CD14-positive monocyte (primary cell): ENCODE data around the gene ARPC4. TPM values are rescaled to one million over a fixed set of nuclear protein-coding genes. Genes with fewer than 3 reads are reported as not detected.

ENCODE experiments used
- DNase-seq, 3 donors: peaks; one replicate each; pipeline ENCODE4 v3.0.0-alpha.2; 2011 to 2022
- H2AFZ ChIP-seq: 2 replicates; pipeline ENCODE4 v1.6.0; 2012; ENCODE audit warnings: mild to moderate bottlenecking, low read depth, low read length, inconsistent platforms; ENCODE audit not compliant: insufficient read depth, poor library complexity, severe bottlenecking
- H3K27ac ChIP-seq, 2 donors: 1 replicate in 1 of 2; 2 replicates in 1 of 2; pipeline ENCODE4 v1.5.1; 2012 to 2013; ENCODE audit warnings: low read length in 2 of 2, control low read depth in 1 of 2, inconsistent platforms in 1 of 2, low read depth in 1 of 2, mild to moderate bottlenecking in 1 of 2
- H3K27me3 ChIP-seq, 2 donors: one replicate each; pipeline versions ENCODE4 v1.6.0 to v1.6.1; 2011 to 2013; ENCODE audit warnings: low read length in 2 of 2; ENCODE audit not compliant: control insufficient read depth in 2 of 2, insufficient read depth in 2 of 2
- H3K36me3 ChIP-seq, 2 donors: replicated peaks in 1 of 2; 1 replicate in 1 of 2; 2 replicates in 1 of 2; pipeline versions ENCODE4 v1.5.1 to v1.6.1; 2012 to 2013; ENCODE audit warnings: low read length in 2 of 2, control low read depth in 1 of 2, inconsistent platforms in 1 of 2, mild to moderate bottlenecking in 1 of 2; ENCODE audit not compliant: insufficient read depth in 2 of 2, control insufficient read depth in 1 of 2
- H3K4me1 ChIP-seq, 2 donors: 1 replicate in 1 of 2; 2 replicates in 1 of 2; pipeline versions ENCODE4 v1.5.1 to v1.6.1; 2012 to 2013; ENCODE audit warnings: low read length in 2 of 2, control low read depth in 1 of 2, inconsistent platforms in 1 of 2, mild to moderate bottlenecking in 1 of 2, moderate library complexity in 1 of 2; ENCODE audit not compliant: insufficient read depth in 2 of 2, control insufficient read depth in 1 of 2
- H3K4me2 ChIP-seq: replicated peaks from 2 replicates; pipeline ENCODE3; 2012; ENCODE audit warnings: low read length, moderate library complexity, mild to moderate bottlenecking; ENCODE audit not compliant: poor library complexity, severe bottlenecking; ENCODE audit errors: extremely low read depth
- H3K4me3 ChIP-seq, 3 experiments: fragments of 200-600 bp in 1 of 3; sonication (generic) in 1 of 3; replicated peaks in 1 of 3; 1 replicate in 2 of 3; 2 replicates in 1 of 3; pipeline ENCODE4 v1.5.1; 2011 to 2013; ENCODE audit warnings: low read length in 3 of 3, mild to moderate bottlenecking in 3 of 3, control low read depth in 2 of 3, low read depth in 2 of 3, inconsistent platforms in 1 of 3, moderate library complexity in 1 of 3
- H3K79me2 ChIP-seq: 2 replicates; pipeline ENCODE4 v1.6.0; 2012; ENCODE audit warnings: mild to moderate bottlenecking, control low read depth, inconsistent platforms, low read length, moderate library complexity; ENCODE audit not compliant: insufficient read depth
- H3K9ac ChIP-seq: 2 replicates; pipeline ENCODE4 v1.6.0; 2017; ENCODE audit warnings: low read length, mild to moderate bottlenecking; ENCODE audit not compliant: insufficient read depth, poor library complexity, severe bottlenecking
- H3K9me3 ChIP-seq, 2 donors: replicated peaks in 1 of 2; 1 replicate in 1 of 2; 2 replicates in 1 of 2; pipeline versions ENCODE4 v1.5.1 to v1.6.1; 2012 to 2013; ENCODE audit warnings: low read length in 2 of 2, control low read depth in 1 of 2; ENCODE audit not compliant: control insufficient read depth in 1 of 2, insufficient read depth in 1 of 2
- H4K20me1 ChIP-seq: 2 replicates; pipeline ENCODE4 v1.6.0; 2012; ENCODE audit warnings: mild to moderate bottlenecking, low read length, control low read depth, moderate library complexity; ENCODE audit not compliant: insufficient read depth
- H3K27ac Mint-ChIP-seq, 7 donors: one replicate each; pipeline ENCODE4 v1.8.0; 2020; ENCODE audit warnings: mild to moderate bottlenecking in 7 of 7, mixed read lengths in 7 of 7, moderate library complexity in 6 of 7, inconsistent platforms in 2 of 7
- H3K27me3 Mint-ChIP-seq, 3 donors: one replicate each; pipeline ENCODE4 v1.8.0; 2021 to 2022; ENCODE audit warnings: low read depth in 3 of 3, mild to moderate bottlenecking in 3 of 3, mixed read lengths in 3 of 3, moderate library complexity in 3 of 3, inconsistent platforms in 1 of 3
- H3K36me3 Mint-ChIP-seq, 2 donors: one replicate each; pipeline ENCODE4 v1.8.0; 2020; ENCODE audit warnings: mixed read lengths in 2 of 2, inconsistent platforms in 1 of 2, mild to moderate bottlenecking in 1 of 2
- H3K4me1 Mint-ChIP-seq: one replicate; pipeline ENCODE4 v1.8.0; 2020; ENCODE audit warnings: mild to moderate bottlenecking, mixed read lengths
- H3K4me3 Mint-ChIP-seq, 2 donors: one replicate each; pipeline ENCODE4 v1.8.0; 2020; ENCODE audit warnings: mild to moderate bottlenecking in 2 of 2, mixed read lengths in 2 of 2, moderate library complexity in 1 of 2
- H3K9me3 Mint-ChIP-seq, 7 donors: one replicate each; pipeline ENCODE4 v1.8.0; 2020 to 2022; ENCODE audit warnings: mixed read lengths in 7 of 7, mild to moderate bottlenecking in 6 of 7, moderate library complexity in 6 of 7, inconsistent platforms in 2 of 7
- CTCF ChIP-seq: fragments of 200-600 bp; IDR thresholded peaks from one replicate; pipeline ENCODE4 v1.8.0; 2022; ENCODE audit warnings: antibody characterized with exemption, mild to moderate bottlenecking
- WGBS: methylation state at CpG from one replicate; pipeline ENCODE4 v1.1.5; 2013; ENCODE audit warnings: missing lambda C conversion rate; ENCODE audit not compliant: insufficient coverage; 5-methylcytosine and 5-hydroxymethylcytosine counted together
- intact Hi-C, 2 donors: fragments of 100-400 bp; cut with micrococcal nuclease; formaldehyde crosslinking; loops; one replicate each; pipeline versions ENCODE4 v1.15.0 to v1.15.1; 2023
- polyA plus RNA-seq, 3 donors: library from polyadenylated mRNA; depleted of rRNA in 1 of 3; unstranded in 2 of 3; stranded (reverse) in 1 of 3; fragments of 300-500 nt in 2 of 3; fragments of >200 nt in 1 of 3; fragmentation: Illumina TruSeq in 2 of 3; gene quantifications; 1 replicate in 2 of 3; 2 replicates in 1 of 3; pipeline ENCODE4 v1.2.3, GENCODE V29; 2012 to 2021

Gene ARPC4
- polyA plus RNA-seq, 3 donors = 211 to 390 (median 389) TPM

- peak overlapping the region in 6 of 7 donors; percentile 58 to 93 (median 80) for H3K27ac Mint-ChIP-seq
- H3K36me3 Mint-ChIP-seq = peaks cover 38 to 50% of the 10 kb centered on the region in 2 donors
- H3K9ac ChIP-seq = peak overlapping the region; percentile 16
- DNase-seq = no peak
- H3K36me3 ChIP-seq = peaks cover 27 to 37% of the 10 kb centered on the region in 2 donors
- no peaks in the 10 kb centered on the region for H4K20me1 ChIP-seq
- peak overlapping the region in 1 of 3 experiments; percentile 32 for H3K4me3 ChIP-seq
- H3K79me2 ChIP-seq = peaks cover 6% of the 10 kb centered on the region
- no peaks in the 10 kb centered on the region for H3K27me3 ChIP-seq
- H3K4me3 Mint-ChIP-seq = peak overlapping the region in 1 of 2 donors; percentile 71
- intact Hi-C loops = no loop called here
- TF ChIP-seq CTCF = no peak
- peaks cover 64% of the 10 kb centered on the region for H3K4me1 Mint-ChIP-seq
- H3K4me1 ChIP-seq = peaks cover 61 to 63% of the 10 kb centered on the region in 2 donors
- peak overlapping the region; percentile 41 for H3K4me2 ChIP-seq
- no peaks in the 10 kb centered on the region for H3K9me3 ChIP-seq
- H3K9me3 Mint-ChIP-seq = no peaks in the 10 kb centered on the region
- H3K27ac ChIP-seq = peak overlapping the region; percentile 72 to 80
- no peak overlapping the region for H2AFZ ChIP-seq
- no peaks in the 10 kb centered on the region for H3K27me3 Mint-ChIP-seq
- WGBS = no CpG with 5 or more reads among the region's 1 CpG
These were observed 11.3 kb upstream of the ARPC4 start for GRCh38 chr3:9781551-9781950.

- peaks cover 64% of the 10 kb centered on the region for H3K4me1 Mint-ChIP-seq
- Histone ChIP-seq H2AFZ (peak overlapping the region; percentile 33), H3K4me1 (peaks cover 58% of the 10 kb centered on the region in 2 donors), H3K4me3 (peak overlapping the region in 1 of 3 experiments; percentile 32), H3K4me2 (peak overlapping the region; percentile 41), H3K27ac (peak overlapping the region; percentile 72 to 80), H4K20me1 (no peaks in the 10 kb centered on the region), H3K9me3 (no peaks in the 10 kb centered on the region), H3K36me3 (peaks cover 27 to 43% of the 10 kb centered on the region in 2 donors), H3K79me2 (peaks cover 6% of the 10 kb centered on the region), H3K9ac (peak overlapping the region; percentile 16), H3K27me3 (no peaks in the 10 kb centered on the region)
- peak in 1 of 3 donors; percentile 26 for DNase-seq
- H3K27ac Mint-ChIP-seq = peak overlapping the region; percentile 68 to 93 (median 82)
- intact Hi-C loops = no loop called here
- H3K9me3 Mint-ChIP-seq = no peaks in the 10 kb centered on the region
- H3K4me3 Mint-ChIP-seq = no peak overlapping the region
- peaks cover 43 to 56% of the 10 kb centered on the region in 2 donors for H3K36me3 Mint-ChIP-seq
- no peak for TF ChIP-seq CTCF
- WGBS = 32% methylated on average over 3 of the region's 3 CpGs
- no peaks in the 10 kb centered on the region for H3K27me3 Mint-ChIP-seq
These were observed 10.8 kb upstream of the ARPC4 start for GRCh38 chr3:9781978-9782603.
